ENCODE data around the gene MAN1C1. TPM values are rescaled to one million over a fixed set of nuclear protein-coding genes. Genes with fewer than 3 reads are reported as not detected.

The MAN1C1 gene
- total and polyA plus RNA-seq, 2 donors from 2014 or later: 31.7 to 65.5 TPM

DNA sequence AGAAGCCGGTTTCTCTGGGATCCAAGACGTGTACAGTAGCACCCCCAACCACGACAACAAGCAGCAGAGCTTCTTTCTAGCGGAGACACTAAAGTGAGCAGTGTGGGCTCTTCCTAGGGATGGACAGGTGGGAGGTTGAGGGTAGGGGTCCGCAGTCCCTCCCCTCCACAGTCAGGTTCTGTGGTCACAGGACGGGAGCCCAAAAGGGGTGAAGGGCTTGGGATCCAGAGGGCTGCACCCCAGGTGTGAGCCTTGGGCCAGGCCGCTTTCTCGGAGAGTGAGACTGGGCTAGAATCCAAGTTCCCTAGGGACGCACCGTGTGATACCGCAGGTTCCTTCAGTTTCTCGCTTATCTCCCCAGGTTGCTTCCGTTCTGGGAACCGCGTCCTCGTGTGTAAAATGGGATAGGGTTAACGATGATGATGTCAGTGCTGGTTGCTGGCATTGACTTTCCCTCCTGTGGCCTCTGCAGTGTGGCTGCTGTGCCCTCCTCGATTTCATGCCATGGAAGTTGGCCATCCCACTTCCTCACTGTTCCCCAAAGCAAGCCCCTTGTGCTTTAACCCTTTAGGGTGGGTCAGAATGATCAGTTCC, 166.1 kb downstream of the MAN1C1 start:
- Histone ChIP-seq H3K4me3 (ENCODE audit: low read length in 3 of 3) (no peak overlapping the region), H3K27me3 (ENCODE audit: control insufficient read depth, insufficient read depth, low read length) (no peaks in the 10 kb centered on the region), H3K36me3 (ENCODE audit: control insufficient read depth in 2 of 3, insufficient read depth in 3 of 3, low read length in 3 of 3) (peaks cover 0 to 2% (median 0%) of the 10 kb centered on the region in 3 donors), H3K27ac (ENCODE audit: low read depth in 2 of 2, low read length in 2 of 2) (no peak overlapping the region), H3K9me3 (ENCODE audit: control insufficient read depth in 2 of 3, insufficient read depth in 1 of 3, low read length in 3 of 3) (no peaks in the 10 kb centered on the region), H3K4me1 (ENCODE audit: control insufficient read depth in 2 of 3, insufficient read depth in 2 of 3, low read depth in 1 of 3, low read length in 3 of 3) (no peaks in the 10 kb centered on the region), H3K9ac (ENCODE audit: low read length in 3 of 3) (no peak overlapping the region)
- no peak for DNase-seq
- TF ChIP-seq, protein P1, sequence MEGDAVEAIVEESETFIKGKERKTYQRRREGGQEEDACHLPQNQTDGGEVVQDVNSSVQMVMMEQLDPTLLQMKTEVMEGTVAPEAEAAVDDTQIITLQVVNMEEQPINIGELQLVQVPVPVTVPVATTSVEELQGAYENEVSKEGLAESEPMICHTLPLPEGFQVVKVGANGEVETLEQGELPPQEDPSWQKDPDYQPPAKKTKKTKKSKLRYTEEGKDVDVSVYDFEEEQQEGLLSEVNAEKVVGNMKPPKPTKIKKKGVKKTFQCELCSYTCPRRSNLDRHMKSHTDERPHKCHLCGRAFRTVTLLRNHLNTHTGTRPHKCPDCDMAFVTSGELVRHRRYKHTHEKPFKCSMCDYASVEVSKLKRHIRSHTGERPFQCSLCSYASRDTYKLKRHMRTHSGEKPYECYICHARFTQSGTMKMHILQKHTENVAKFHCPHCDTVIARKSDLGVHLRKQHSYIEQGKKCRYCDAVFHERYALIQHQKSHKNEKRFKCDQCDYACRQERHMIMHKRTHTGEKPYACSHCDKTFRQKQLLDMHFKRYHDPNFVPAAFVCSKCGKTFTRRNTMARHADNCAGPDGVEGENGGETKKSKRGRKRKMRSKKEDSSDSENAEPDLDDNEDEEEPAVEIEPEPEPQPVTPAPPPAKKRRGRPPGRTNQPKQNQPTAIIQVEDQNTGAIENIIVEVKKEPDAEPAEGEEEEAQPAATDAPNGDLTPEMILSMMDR (IDR thresholded peaks at IDR 0.05; ENCODE audit: borderline replicate concordance, extremely low read depth, insufficient read depth): no peak
- intact Hi-C loops (cut with DNase I): no loop called here
- no peak for FAIRE-seq

GRCh38 chr1:25784575-25785051, 168.0 kb downstream of the MAN1C1 start:
- DNase-seq: no peak
- no peak overlapping the region for H3K9ac ChIP-seq (ENCODE audit: low read length in 3 of 3)
- H3K27me3 ChIP-seq (ENCODE audit: control insufficient read depth, insufficient read depth, low read length): no peaks in the 10 kb centered on the region
- H3K4me3 ChIP-seq (ENCODE audit: low read length in 3 of 3): no peak overlapping the region
- H3K36me3 ChIP-seq (ENCODE audit: control insufficient read depth in 2 of 3, insufficient read depth in 3 of 3, low read length in 3 of 3): peaks cover 0 to 2% (median 0%) of the 10 kb centered on the region in 3 donors
- TF ChIP-seq, protein P1 (IDR thresholded peaks at IDR 0.05; ENCODE audit: borderline replicate concordance, extremely low read depth, insufficient read depth): no peak
- H3K27ac ChIP-seq (ENCODE audit: low read depth in 2 of 2, low read length in 2 of 2): no peak overlapping the region
- no peaks in the 10 kb centered on the region for H3K9me3 ChIP-seq (ENCODE audit: control insufficient read depth in 2 of 3, insufficient read depth in 1 of 3, low read length in 3 of 3)
- no peak for FAIRE-seq
- intact Hi-C loops (cut with DNase I): no loop called here
- no peaks in the 10 kb centered on the region for H3K4me1 ChIP-seq (ENCODE audit: control insufficient read depth in 2 of 3, insufficient read depth in 2 of 3, low read depth in 1 of 3, low read length in 3 of 3)

DNA sequence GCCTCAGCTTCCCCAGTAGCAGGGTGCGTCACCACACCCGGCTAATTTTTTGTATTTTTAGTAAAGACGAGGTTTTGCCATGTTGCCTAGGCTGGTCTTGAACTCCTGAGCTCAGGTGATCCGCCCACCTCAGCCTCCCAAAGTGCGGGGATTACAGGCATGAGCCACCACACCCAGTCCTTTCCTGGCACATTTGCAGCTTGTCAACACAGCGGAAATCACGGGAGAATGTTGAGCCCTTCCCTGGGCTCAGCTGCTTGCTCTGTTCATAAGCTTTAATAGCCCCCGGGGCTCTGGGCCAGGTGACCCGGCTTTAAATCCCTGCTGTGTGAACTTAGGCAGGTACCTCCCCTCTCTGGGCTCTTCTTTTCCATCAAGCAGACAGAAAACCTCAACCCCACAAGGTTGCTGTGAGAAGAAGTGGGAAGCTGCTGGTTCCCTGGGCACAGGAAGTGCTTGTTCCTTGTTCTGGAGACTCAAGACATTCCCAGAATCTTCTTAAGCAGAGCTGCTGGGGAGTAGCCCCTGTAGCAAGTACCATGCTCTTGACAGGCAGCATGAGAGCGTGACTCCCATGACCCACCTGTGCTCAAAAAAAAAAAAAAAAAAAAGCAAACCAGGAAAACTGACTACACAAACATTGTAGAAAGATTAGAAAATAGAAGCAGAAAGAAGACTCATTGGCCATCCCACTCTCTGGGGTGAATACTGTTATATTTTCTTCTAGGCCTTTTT, 168.9 kb downstream of the MAN1C1 start:
- no peaks in the 10 kb centered on the region for H3K9me3 ChIP-seq (ENCODE audit: control insufficient read depth in 2 of 3, insufficient read depth in 1 of 3, low read length in 3 of 3)
- no peaks in the 10 kb centered on the region for H3K4me1 ChIP-seq (ENCODE audit: control insufficient read depth in 2 of 3, insufficient read depth in 2 of 3, low read depth in 1 of 3, low read length in 3 of 3)
- H3K27ac ChIP-seq (ENCODE audit: low read depth in 2 of 2, low read length in 2 of 2): no peak overlapping the region
- H3K4me3 ChIP-seq (ENCODE audit: low read length in 3 of 3): no peak overlapping the region
- intact Hi-C loops (cut with DNase I): no loop called here
- peaks cover 0 to 2% (median 0%) of the 10 kb centered on the region in 3 donors for H3K36me3 ChIP-seq (ENCODE audit: control insufficient read depth in 2 of 3, insufficient read depth in 3 of 3, low read length in 3 of 3)
- no peak for FAIRE-seq
- TF ChIP-seq, protein P1 (IDR thresholded peaks at IDR 0.05; ENCODE audit: borderline replicate concordance, extremely low read depth, insufficient read depth): no peak
- no peak overlapping the region for H3K9ac ChIP-seq (ENCODE audit: low read length in 3 of 3)
- no peak for DNase-seq
- no peaks in the 10 kb centered on the region for H3K27me3 ChIP-seq (ENCODE audit: control insufficient read depth, insufficient read depth, low read length)

Measured in kidney (tissue), 14 donors.